Measurements from ENCODE around the gene PGLYRP1. TPM values are rescaled to one million over a fixed set of nuclear protein-coding genes. Genes with fewer than 3 reads are reported as not detected.

PGLYRP1 gene
- total RNA-seq, 2 experiments from 2014 or later, result not detected

DNA sequence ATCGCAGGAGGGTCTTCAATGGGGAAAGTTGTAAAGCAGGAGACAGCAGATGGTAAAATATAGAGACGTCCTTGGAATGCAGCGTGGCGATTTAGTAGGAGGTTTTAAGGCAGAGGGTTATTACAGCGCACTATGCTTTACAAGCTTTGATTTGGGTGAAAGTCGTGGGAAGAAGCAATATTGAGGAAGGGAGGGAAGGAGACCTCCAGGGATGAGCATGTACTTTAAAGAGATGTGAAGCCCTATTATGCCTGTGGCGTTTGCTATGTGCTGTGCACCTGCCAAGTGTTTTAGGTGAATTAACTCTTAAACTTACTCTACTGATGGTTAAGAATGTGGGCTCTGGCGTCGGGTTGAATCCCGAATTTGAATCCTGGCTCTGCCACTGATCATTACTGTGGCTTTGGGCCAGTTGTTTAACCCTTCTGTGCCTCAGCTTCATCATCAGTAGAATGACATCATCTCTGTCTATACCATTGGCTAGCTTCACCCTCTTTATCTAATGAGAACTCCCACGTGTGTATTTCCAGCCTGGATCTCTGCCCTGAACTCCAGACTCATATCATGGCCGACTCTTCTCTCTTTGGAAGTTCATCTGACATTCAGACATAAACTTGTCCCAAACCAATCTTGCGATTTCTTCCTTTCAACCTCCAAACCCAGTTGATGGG lies 27.0 kb downstream of the PGLYRP1 start:
- intact Hi-C loops (cut with micrococcal nuclease), result loop anchor here (1.0 to 2.0 kb wide), 9 partner anchors 20 to 604 kb away; partner anchors contain the start of genes IRF2BP1, MYPOP, QPCTL and SYMPK
- H3K27me3 Mint-ChIP-seq (ENCODE audit: low read depth), result peaks cover 3% of the 10 kb centered on the region
- no peaks in the 10 kb centered on the region for H3K9me3 Mint-ChIP-seq
- CTCF ChIA-PET, result interaction anchor here (0.7 to 1.9 kb wide), 5 partner anchors 10 to 133 kb away, joined by 3 to 8 read pairs (median 4); partner anchors contain the start of gene SYMPK
- H3K27ac Mint-ChIP-seq, result no peak overlapping the region
- no peak overlapping the region for H3K4me3 Mint-ChIP-seq
- peaks cover 30% of the 10 kb centered on the region for H3K4me1 Mint-ChIP-seq (ENCODE audit: low read depth)
- DNase-seq, result no peak
- H3K36me3 Mint-ChIP-seq (ENCODE audit: low read depth), result peaks cover 6% of the 10 kb centered on the region

DNA sequence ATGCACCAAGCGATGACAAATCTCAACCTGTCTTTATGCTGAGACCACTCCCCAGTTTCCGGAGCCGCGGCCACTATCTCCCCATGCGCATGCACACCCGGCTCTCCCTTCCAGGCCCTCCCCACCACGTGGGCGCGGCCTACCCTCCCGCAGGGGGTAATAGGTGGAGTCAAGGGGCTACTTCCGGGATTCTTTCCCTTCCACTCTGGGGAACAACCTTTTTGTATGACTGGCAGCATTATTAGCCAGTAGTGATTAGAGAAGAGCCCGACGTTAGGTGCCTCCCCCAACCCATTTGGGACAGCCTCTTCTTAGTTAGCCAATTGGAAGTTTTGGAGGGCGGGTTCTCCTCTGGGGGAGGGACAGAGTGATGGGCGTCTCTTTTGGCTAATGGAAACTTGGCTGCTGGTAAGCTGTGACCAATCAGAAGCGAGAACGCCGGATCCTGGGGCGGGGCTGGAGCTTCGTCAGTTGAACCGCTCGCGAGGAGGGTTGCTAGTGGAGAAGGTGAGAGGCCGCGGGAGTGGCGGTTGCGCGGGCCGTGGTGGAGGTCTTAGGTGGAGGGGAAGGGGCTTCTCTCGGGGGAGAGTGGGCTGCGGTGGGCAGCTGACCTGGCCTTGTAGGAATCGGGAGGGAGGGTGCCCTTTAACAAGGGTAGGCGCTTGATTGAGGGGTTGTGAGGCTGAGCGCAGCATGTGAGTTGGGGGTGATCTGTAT lies 27.7 kb downstream of the PGLYRP1 start, which contains the start of gene CCDC61:
TSS of gene CCDC61 (plus strand) at position 470 of the 717 bp plus-strand sequence. CDS start 7,552 bp downstream, outside the sequence.
- Mint-ChIP-seq H3K4me3 (peak within 1 kb of the TSS; percentile 40), H3K27me3 (ENCODE audit: low read depth) (peaks cover under 1% of the 10 kb centered on the region), H3K9me3 (no peaks in the 10 kb centered on the region), H3K4me1 (ENCODE audit: low read depth) (peaks cover 23% of the 10 kb centered on the region), H3K36me3 (ENCODE audit: low read depth) (peaks cover 6% of the 10 kb centered on the region), H3K27ac (no peak within 1 kb of the TSS)
- peak; percentile 98 for DNase-seq
- CTCF ChIA-PET, result interaction anchor here (0.6 to 1.9 kb wide), 5 partner anchors 11 to 132 kb away, joined by 3 to 8 read pairs (median 5); partner anchors contain the start of gene SYMPK
- intact Hi-C loops (cut with micrococcal nuclease), result loop anchor here (1.0 to 2.0 kb wide), 9 partner anchors 21 to 605 kb away; partner anchors contain the start of genes IRF2BP1, MYPOP, QPCTL and SYMPK

DNA sequence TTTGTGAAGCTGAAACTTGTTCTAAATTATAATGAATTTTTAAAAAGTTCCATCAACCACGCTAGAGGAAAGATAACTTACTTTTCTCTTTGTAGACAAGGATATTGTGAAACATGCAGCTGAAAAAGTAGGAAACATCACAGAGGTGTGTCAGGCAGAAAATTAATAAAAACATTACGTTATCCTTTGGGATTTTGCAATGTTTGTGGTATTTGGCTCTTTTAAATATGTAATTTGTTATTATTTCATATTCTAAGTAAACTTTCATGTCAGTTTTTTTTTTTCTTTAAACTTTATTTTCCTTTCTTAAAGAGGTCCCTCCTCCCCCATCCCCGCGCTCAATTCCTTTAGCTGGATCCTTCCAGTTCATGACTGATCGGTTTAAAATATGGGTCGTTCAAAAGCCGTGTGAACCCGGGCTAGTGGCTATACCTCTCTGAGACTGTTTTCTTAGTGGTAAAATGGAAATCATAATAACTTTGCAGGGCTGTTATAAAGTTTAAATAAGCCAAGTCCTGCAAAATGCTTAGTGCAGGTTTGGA lies 28.3 kb downstream of the PGLYRP1 start:
- intact Hi-C loops (cut with micrococcal nuclease), result loop anchor here (2.0 kb wide), 1 partner anchor 92 kb away; the partner anchor contains the start of gene MYPOP
- Mint-ChIP-seq H3K9me3 (no peaks in the 10 kb centered on the region), H3K4me1 (ENCODE audit: low read depth) (peaks cover 17% of the 10 kb centered on the region), H3K27me3 (ENCODE audit: low read depth) (no peaks in the 10 kb centered on the region), H3K36me3 (ENCODE audit: low read depth) (peaks cover 6% of the 10 kb centered on the region), H3K4me3 (peak overlapping the region; percentile 40), H3K27ac (no peak overlapping the region)
- CTCF ChIA-PET, result interaction anchor here (0.6 to 1.9 kb wide), 5 partner anchors 11 to 132 kb away, joined by 3 to 8 read pairs (median 4); partner anchors contain the start of gene SYMPK
- DNase-seq, result no peak

DNA sequence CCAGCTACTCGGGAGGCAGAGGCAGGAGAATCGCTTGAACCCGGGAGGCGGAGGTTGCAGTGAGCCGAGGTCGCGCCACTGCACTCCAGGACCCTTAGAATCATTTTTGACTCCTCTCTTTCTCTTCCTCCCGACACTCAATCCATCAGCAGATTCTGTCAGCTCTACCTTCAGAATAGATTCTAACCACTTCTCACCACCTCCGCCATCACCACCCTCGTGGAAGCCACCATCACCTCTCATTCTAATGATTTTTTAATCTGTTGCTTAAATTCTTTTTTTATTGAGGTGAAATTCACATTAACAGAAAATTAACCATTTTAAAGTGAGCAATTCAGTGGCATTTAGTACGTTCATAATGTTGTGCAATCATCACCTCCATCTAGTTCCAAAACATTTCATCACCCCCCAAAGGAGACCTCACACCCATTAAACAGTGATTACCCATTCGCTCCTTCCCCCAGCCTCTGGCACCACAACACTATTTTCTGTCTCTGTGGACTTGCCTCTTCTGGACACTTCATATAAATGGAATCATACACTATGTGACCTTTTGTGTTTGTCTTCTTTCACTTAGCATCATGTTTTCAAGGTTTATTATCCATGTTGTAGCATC lies 32.6 kb downstream of the PGLYRP1 start:
- no peak overlapping the region for H3K27ac Mint-ChIP-seq
- no peaks in the 10 kb centered on the region for H3K36me3 Mint-ChIP-seq (ENCODE audit: low read depth)
- no peaks in the 10 kb centered on the region for H3K9me3 Mint-ChIP-seq
- no peaks in the 10 kb centered on the region for H3K27me3 Mint-ChIP-seq (ENCODE audit: low read depth)
- intact Hi-C loops (cut with micrococcal nuclease), result no loop called here
- H3K4me3 Mint-ChIP-seq, result no peak overlapping the region
- CTCF ChIA-PET, result no interaction called here
- no peaks in the 10 kb centered on the region for H3K4me1 Mint-ChIP-seq (ENCODE audit: low read depth)
- no peak for DNase-seq

DNA sequence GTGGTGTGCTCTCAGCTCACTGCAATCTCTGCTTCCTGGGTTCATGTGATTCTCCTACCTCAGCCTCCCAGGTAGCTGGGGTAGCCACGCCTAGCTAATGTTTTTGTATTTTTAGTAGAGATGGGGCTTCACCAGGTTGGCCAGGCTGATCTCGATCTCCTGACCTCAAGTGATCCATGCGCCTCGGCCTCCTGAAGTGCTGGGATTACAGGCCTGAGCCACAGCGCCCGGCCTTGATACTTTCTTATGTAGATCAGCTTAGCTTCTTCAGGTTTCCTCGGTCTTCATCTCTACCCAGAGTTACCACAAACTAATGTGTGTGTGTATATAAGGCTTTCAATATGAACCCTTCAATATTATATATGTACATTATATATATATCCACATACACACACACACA lies 37.5 kb downstream of the PGLYRP1 start:
- H3K27me3 Mint-ChIP-seq (ENCODE audit: low read depth), result peaks cover 4% of the 10 kb centered on the region
- H3K9me3 Mint-ChIP-seq, result no peaks in the 10 kb centered on the region
- H3K27ac Mint-ChIP-seq, result no peak overlapping the region
- CTCF ChIA-PET, result interaction anchor here (1.1 kb wide), 1 partner anchor 168 kb away, joined by 3 read pairs; no protein-coding TSS in a partner anchor
- H3K36me3 Mint-ChIP-seq (ENCODE audit: low read depth), result no peaks in the 10 kb centered on the region
- no peak overlapping the region for H3K4me3 Mint-ChIP-seq
- intact Hi-C loops (cut with micrococcal nuclease), result no loop called here
- no peaks in the 10 kb centered on the region for H3K4me1 Mint-ChIP-seq (ENCODE audit: low read depth)
- DNase-seq, result no peak

DNA sequence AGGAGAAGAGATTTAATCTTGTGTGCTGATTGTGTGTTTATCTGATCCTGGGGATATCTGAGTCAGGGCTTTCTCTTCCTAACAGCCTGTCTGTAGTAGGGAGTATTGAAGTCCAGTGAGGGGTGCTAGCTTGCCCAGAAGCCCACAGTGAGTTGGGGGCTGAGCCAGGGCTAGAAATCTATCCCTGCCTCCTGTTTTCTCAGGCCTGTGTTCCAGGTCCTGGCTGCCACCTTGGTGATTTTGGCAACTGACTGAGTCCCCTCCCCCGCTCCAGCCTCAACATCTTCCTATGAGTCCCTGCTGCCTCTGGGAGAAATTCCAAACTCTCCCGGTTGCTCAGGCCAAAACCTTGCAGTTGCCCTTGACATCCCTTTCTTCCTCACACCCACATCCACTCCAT lies 41.5 kb downstream of the PGLYRP1 start:
- Mint-ChIP-seq H3K27me3 (ENCODE audit: low read depth) (peaks cover 8% of the 10 kb centered on the region), H3K27ac (no peak overlapping the region)

DNA sequence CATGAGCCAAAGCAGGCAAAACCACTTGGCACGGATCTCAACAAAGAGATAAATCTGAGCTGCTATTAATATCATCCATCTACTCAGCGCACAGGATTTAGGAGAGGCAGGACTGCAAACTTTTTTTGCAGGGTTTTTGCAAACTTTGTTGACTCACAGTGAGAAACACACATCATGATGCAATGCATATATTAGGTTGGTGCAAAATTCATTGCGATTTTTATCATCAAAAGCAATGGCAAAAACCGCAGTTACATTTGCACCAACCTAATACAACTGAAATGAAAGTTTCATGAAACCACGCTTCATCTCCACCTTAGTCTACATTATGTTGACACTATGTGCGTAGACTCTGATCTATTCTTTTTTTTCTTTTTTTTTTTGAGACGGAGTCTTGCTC lies 44.7 kb downstream of the PGLYRP1 start:
- H3K27me3 Mint-ChIP-seq (ENCODE audit: low read depth), result peaks cover 23% of the 10 kb centered on the region
- intact Hi-C loops (cut with micrococcal nuclease), result no loop called here
- no peak for DNase-seq
- peaks cover 1% of the 10 kb centered on the region for H3K36me3 Mint-ChIP-seq (ENCODE audit: low read depth)
- no peak overlapping the region for H3K27ac Mint-ChIP-seq
- peaks cover 3% of the 10 kb centered on the region for H3K4me1 Mint-ChIP-seq (ENCODE audit: low read depth)
- no peak overlapping the region for H3K4me3 Mint-ChIP-seq
- no peaks in the 10 kb centered on the region for H3K9me3 Mint-ChIP-seq
- CTCF ChIA-PET, result no interaction called here

More for the DNA sequence above, 41.5 kb downstream of the PGLYRP1 start:
- no peak for DNase-seq
- H3K36me3 Mint-ChIP-seq (ENCODE audit: low read depth), result no peaks in the 10 kb centered on the region
- no peaks in the 10 kb centered on the region for H3K9me3 Mint-ChIP-seq
- H3K4me1 Mint-ChIP-seq (ENCODE audit: low read depth), result no peaks in the 10 kb centered on the region
- no peak overlapping the region for H3K4me3 Mint-ChIP-seq
- intact Hi-C loops (cut with micrococcal nuclease), result loop anchor here (5.0 kb wide), 1 partner anchor 39 kb away; no protein-coding TSS in a partner anchor
- CTCF ChIA-PET, result no interaction called here

DNA sequence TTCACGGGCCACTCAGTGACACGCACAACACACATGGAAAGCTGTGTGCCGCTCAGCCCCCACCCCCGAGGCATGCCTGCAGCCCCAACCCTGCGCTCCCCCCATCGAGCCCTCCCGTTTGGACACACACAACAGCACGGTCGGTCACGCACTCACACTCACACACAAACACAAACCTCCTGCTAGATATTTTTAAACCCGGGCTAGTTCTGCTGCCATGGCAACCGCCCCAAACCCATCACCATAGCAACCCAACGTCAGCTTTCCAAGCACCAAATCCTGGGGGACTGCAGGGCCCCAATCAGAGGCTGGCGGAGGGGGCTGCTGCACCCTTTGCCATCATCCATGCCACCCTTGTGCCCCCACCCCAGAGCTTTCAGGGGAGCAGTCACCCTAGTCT lies 46.7 kb downstream of the PGLYRP1 start:
- intact Hi-C loops (cut with micrococcal nuclease), result no loop called here

DNA sequence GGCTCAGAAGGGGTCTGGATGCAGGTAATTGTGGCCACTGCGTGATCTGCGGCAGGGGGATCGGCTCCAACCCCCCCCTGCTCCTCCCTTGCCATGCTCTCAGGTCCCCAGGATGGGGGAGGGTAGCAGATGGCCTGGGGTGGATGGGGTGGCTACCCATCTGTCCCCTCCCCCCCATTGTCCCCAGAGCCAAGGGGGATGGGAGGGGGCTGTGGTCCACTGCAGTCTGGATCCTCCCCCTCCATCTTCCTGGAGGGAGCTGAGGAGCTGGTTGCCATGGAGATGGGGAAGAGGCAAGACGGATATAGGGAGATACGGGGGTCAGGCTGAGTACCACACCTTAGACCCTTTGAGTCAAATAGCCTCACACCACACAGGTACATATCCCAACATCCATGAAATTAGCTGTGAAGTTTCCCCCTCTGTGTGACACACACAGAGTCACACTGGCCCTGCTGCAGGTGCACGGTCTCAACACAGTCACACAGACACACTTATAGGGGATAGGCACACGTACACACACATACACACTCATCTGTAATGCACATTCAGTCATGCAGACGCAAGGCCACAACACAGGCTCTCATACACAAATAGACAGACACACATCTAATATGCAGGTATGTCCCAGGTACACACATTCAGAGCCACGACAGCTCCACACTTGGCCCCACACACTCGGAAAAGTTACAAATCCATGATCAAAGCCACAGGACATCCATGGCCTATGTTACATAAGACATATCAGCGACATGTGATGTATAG lies 47.4 kb downstream of the PGLYRP1 start:
- intact Hi-C loops (cut with micrococcal nuclease), result no loop called here
- CTCF ChIA-PET, result no interaction called here

More for the DNA sequence above, 46.7 kb downstream of the PGLYRP1 start:
- Mint-ChIP-seq H3K9me3 (no peaks in the 10 kb centered on the region), H3K4me3 (no peak overlapping the region), H3K36me3 (ENCODE audit: low read depth) (peaks cover 1% of the 10 kb centered on the region), H3K4me1 (ENCODE audit: low read depth) (peaks cover 17% of the 10 kb centered on the region), H3K27me3 (ENCODE audit: low read depth) (peaks cover 35% of the 10 kb centered on the region), H3K27ac (no peak overlapping the region)
- CTCF ChIA-PET, result no interaction called here
- DNase-seq, result no peak

DNA sequence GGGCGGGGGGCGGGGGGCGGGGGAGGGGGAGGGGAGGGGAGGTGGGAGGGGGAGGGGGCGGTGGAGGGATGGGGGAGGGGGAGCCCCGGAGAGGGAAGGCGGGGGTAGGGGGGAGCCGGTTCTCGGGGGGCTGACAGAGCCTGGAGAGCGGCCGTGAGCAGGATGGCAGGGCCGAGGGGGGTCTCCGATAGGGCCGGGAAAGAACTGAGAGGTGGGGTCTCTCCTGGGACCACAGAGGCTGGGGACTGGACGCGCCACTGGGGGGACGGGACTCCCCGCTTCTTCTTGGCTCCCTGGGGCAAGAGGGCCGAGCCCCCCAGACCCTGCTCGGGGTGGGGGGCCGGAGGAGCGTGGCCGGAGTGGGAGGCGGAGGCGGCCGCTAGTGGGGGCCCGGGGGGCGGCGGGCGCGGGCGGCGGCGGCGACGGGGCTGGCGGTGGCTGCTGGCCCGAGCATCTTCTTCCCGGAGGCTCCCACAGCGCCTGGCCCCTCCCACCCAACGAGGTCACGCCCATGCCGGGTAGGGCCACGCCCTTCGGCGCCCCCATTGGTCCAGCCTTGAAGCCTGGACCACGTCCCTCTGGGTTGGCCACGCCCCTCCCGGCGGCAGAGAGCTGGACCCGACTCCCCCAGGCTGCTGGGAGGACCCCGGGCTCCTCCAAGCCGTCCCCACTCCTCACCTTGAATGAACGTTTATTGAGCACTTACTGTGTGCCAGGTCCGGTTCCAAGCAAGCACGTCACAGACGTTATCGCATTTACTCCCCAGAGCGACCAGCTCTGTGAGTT lies 49.1 kb downstream of the PGLYRP1 start, which contains the start of gene NOVA2:
TSS of gene NOVA2 (minus strand) at position 313 of the 786 bp plus-strand sequence. CDS start 514 bp downstream, outside the sequence.
- Mint-ChIP-seq H3K4me3 (no peak within 1 kb of the TSS), H3K9me3 (no peaks in the 10 kb centered on the region), H3K27ac (no peak within 1 kb of the TSS), H3K36me3 (ENCODE audit: low read depth) (peaks cover 1% of the 10 kb centered on the region), H3K4me1 (ENCODE audit: low read depth) (peaks cover 20% of the 10 kb centered on the region), H3K27me3 (ENCODE audit: low read depth) (peaks cover 49% of the 10 kb centered on the region)
- intact Hi-C loops (cut with micrococcal nuclease), result no loop called here
- peak; percentile 50 for DNase-seq
- CTCF ChIA-PET, result no interaction called here

More for the DNA sequence above, 47.4 kb downstream of the PGLYRP1 start:
- Mint-ChIP-seq H3K27me3 (ENCODE audit: low read depth) (peaks cover 38% of the 10 kb centered on the region), H3K36me3 (ENCODE audit: low read depth) (peaks cover 1% of the 10 kb centered on the region), H3K27ac (no peak overlapping the region), H3K9me3 (no peaks in the 10 kb centered on the region), H3K4me1 (ENCODE audit: low read depth) (peaks cover 20% of the 10 kb centered on the region), H3K4me3 (no peak overlapping the region)
- no peak for DNase-seq
